ENCODE measurements around the gene ANO1.

Gene ANO1

DNA sequence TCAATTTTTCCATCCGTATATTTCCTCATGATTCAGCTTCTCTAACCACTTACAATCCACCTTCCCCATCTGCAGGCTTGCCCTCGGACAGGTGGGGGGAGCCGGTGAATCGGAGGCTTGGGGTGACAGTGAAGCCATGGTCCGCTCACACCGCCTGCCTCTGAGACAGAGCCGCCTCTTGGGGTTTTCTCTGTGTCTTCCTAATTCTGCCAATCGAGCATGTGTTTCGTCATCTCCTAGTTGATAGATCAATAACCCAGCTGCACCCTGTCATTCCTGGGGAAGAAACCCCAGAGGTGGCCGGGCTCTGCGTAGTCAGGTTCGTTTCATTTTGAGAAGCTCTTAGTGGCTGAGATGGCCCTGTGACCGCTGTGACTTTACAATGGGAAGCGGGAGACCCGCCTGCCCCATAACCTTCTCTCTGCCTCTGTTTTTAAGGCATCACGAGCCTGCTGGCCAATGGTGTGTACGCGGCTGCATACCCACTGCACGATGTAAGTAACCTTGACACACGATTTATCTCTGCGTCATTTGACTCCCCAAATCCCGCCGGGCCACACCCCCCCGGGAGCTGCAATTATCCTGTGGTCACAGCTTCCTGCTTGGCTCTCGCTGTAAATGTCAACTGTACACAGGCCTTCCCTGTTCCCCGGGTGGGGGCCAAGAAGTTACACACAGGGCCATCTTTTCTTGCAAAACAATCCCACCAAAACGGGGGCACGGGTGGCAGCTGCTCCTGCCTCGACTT, 33.3 kb downstream of the ANO1 start:
- in situ Hi-C loops (cut with MboI; ENCODE audit: low sequenced_read_pairs), result no loop called here

DNA sequence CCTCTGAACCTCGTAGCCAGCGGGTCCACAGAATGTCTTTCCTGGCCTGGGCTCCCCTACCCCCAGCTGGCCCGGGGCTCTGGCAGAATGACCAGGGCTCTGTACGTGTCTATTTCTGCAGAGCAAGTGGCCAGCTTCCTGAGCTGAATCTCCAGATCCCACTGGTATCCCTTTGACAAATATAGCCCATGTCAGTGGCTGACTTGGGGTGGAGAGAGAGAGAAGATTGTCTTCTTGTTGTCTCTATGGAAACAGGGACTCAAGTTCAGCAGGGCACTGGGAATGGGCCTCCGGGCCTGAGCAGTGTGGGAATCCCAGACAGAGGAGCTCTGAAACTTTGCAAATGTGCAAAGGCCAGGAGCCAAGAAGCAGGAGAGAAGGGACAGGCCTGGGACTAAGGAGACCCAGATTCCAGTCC, 33.9 kb downstream of the ANO1 start:
- in situ Hi-C loops (cut with MboI; ENCODE audit: low sequenced_read_pairs), result no loop called here

DNA sequence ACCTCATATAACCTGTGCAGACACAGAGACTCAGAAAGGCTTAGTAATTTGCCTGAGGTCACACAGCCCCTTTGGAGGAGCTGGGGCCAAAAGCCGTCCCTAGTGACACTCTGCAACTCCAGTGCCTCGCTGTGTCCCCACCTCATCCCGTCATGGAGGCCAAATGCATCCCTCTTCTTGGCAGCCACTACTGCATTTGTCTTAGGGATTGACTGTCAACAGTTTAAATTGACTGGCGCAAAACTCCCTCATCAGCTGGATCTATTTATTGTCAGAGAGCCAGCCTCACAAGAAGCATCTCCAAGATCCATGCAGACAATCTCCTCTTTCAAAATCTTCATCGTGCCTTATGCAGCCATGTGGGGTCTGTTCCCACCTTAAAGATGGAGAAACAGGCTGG, 35.7 kb downstream of the ANO1 start:
- in situ Hi-C loops (cut with MboI; ENCODE audit: low sequenced_read_pairs), result no loop called here

DNA sequence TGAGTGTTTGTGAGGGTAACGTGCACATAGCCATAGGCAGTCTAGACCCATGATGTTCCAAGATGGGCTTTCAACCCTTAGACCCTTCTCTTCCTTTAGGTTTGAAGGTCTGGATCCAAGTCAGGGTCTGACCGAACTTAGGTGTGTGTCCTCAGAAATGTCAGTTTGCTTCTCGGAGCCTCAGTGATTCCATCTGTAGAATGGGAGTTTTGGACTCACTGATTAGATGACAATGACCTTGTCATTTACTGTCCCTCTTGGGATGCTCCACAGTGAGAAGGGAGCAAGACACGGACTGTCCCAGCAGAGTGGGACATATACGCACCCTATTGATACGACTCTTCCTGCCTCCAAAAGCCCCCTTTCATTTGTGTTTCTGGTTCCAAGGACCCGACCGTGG, 37.7 kb downstream of the ANO1 start:
- in situ Hi-C loops (cut with MboI; ENCODE audit: low sequenced_read_pairs), result no loop called here

DNA sequence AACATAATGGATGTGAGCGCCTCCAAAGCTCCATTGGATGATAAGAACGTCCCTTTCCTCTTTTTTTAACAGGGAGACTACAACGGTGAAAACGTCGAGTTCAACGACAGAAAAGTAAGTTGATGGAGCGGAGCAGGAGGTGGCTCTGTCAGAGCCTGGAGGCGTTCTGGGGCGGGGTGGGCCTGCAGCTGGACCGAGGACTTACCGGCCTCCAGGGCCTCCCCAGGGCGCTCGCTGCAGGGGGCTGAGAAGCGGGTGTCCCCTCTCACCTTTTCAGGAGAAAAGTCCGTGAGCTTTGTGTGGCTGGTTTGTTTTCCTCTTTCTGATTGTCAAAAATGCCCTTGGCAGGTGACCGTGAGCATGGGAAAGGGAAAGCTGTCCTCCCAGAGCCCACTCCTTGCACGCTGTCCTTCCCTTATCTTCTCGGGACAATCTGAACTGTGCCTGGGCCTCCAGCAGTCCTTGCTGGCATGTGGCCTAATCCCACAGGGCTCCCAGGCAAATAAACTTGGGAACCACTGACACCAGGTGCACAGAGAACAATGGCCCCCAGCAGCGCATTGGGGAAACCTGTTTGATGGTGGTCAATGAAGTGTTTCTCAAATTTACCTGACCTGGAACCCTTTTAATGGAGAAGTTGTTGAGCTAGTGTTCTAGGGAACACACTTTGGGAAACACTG, 38.4 kb downstream of the ANO1 start:
- in situ Hi-C loops (cut with MboI; ENCODE audit: low sequenced_read_pairs), result no loop called here

DNA sequence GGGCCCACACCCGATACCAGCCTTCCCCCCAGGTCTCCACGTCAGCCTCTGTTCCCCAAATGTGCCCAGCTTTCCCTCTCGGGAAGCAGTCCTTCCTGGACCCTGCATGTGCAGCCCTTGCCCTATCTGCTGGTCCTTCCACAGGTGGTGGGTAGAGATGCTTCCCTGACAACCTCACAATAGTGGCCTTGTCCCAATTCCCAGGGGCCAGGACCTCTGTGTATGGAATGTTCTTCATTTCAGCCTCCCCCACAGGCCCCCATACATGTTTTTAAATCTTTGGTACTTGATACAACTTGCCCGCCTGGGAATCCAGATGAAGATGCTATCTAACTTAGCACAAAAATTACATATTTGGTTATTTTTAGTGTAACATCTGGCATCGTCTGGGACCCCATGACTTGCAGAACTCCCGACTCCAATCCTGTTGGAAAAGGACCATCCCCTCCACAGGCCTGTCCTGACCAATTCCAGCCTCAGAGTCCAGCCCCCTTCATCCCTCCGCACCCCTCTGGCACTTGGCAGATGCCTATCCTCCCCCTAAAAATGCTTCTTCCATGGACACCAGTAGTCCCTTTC, 39.5 kb downstream of the ANO1 start:
- in situ Hi-C loops (cut with MboI; ENCODE audit: low sequenced_read_pairs), result no loop called here

DNA sequence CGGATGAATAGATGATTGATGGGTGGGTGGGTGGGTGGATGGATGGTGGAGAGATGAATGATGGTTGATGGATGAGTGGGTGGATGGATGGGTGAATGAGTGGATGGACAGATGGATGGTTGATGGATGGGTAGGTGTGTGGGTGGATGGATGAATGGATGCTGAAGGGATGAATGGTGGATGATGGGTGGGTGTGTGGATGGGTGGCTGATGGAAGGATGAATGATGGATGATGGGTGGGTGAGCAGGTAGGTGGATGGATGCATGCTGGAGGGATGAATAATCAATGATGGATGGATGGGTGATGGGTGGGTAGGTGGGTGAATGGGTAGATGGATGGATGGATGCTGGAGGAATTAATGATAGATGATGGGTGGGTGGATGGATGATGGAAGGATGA, 40.5 kb downstream of the ANO1 start:
- in situ Hi-C loops (cut with MboI; ENCODE audit: low sequenced_read_pairs), result no loop called here

DNA sequence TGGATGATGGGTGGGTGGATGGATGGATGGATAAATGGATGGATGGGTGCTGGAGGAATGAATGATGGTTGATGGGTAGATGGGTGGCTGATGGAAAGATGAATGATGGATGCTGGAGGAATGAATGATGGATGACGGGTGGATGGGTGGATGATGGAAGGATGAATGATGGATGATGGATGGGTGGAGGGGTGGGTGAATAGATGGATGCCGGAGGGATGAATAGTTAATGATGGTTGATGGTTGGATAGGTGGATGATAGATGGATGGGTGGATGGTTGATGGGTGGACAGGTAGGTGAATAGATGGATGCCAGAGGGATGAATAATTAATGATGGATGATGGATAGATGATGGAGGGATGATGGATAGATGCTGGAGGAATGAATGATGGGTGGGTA, 41.4 kb downstream of the ANO1 start:
- in situ Hi-C loops (cut with MboI; ENCODE audit: low sequenced_read_pairs), result no loop called here

DNA sequence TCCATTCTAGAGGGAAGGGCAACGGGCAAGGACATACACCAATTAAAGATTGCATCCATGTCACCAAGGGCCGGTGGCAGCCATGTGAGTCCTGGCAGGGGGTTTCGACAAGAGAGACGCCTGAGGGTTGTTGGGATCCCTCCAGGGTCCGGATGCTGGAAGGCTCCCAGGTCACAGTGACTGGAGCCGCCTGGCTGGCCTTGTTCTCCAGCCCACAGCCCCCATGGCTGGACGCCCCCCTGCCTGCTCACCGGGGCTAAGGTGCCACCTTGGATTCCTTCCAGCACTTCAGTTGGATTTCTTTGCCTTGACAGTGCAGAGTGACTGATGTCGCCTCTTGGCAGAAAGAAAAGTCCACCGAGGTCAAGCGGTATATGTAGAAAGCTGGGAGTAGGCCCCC, 42.6 kb downstream of the ANO1 start:
- in situ Hi-C loops (cut with MboI; ENCODE audit: low sequenced_read_pairs), result no loop called here

DNA sequence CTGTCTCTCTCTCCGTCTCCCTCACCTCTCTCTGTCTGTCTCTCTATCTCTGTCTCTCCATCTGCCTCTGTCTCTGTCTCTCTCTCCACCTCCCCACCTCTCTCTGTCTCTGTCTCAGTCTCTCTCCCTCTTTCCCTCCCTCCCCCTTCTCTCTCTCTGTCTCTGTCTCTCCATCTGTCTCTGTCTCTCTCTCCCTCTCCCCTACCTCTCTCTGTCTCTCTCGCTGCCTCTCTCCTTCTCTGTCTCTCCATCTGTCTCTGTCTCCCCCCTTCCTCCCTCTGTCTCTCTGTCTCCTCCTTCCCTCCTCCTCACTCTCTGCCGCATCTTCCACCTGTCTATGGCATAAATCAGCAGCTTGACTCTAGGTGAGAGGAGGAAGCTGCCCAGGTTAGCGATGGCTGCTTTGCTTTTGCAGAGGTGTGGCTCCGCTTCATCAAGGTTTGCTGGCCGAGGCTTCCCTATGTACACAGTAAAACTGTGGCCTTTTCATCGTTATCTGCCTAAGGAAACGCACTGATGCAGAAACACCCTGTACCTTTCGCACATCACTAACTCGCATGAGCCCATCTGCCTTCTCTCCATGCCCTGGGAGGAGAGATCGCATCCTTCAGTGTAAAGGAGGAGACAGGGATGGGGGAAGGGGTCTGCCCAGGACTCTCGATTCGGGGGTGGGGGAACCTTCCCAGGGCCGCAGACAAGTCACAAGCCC, 44.5 kb downstream of the ANO1 start:
- in situ Hi-C loops (cut with MboI; ENCODE audit: low sequenced_read_pairs), result no loop called here

DNA sequence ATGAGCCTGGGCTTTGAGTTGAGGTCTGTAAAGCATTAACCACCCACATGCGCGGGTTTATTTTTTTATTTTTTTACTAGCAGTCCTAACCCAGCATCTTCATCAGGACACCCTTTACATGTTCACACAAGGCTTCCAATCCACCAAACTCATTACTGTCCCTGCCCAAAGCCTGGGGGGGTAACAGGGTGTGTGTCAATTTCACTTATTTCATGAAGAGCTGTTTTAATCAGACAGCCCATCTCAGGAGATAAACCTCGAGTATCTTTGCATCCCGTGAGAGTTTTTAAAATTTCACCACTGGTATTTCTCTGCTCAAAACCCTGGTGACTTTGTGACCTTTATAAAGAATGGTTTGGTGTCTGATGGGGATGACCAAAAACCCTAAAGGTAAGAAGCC, 45.6 kb downstream of the ANO1 start:
- in situ Hi-C loops (cut with MboI; ENCODE audit: low sequenced_read_pairs), result no loop called here

DNA sequence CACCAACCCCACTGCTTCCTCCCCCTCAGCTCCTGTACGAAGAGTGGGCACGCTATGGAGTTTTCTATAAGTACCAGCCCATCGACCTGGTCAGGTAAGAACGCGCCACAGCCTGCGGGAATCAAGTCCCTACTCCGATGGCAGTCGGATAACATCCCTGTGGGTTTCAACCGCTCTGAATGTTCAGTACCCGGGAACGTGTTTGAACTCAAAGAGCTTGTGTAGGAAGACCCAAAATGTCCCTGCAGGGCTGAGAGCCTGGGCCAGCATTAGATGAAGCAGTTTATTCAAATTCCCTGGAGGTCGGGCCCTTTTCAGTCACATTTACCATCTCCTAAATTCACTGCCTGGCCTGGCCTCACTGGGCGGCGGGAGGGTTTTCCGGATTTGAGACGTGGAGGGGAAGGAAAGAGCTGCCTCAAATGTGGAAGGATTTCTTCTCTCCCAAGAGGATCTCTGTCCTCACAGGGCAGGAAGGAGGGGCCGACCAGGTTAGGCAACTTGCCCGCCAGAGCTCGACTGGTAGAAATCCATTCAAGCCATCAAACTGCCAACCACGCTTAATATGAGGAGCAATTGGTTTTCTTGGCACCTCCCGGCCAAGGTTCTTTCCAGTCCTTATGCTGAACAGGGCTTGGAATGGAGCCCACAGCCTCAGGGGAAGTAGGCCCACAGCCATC, 46.3 kb downstream of the ANO1 start:
- in situ Hi-C loops (cut with MboI; ENCODE audit: low sequenced_read_pairs), result no loop called here

DNA sequence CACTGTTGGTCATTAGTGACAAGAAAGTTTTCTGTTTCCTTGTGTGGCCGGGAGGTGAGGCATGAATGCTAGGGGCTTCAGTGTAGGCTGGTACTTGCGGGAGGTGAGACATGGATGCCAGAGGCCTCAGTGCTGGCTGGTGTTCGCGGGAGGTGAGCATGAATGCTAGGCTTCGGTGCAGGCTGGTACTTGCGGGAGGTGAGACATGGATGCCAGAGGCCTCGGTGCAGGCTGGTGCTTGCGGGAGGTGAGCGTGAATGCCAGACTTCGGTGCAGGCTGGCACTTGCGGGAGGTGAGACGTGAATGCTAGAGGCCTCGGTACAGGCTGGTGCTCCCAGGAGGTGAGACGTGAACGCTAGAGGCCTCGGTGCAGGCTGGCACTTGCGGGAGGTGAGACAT, 48.4 kb downstream of the ANO1 start:
- in situ Hi-C loops (cut with MboI; ENCODE audit: low sequenced_read_pairs), result no loop called here

DNA sequence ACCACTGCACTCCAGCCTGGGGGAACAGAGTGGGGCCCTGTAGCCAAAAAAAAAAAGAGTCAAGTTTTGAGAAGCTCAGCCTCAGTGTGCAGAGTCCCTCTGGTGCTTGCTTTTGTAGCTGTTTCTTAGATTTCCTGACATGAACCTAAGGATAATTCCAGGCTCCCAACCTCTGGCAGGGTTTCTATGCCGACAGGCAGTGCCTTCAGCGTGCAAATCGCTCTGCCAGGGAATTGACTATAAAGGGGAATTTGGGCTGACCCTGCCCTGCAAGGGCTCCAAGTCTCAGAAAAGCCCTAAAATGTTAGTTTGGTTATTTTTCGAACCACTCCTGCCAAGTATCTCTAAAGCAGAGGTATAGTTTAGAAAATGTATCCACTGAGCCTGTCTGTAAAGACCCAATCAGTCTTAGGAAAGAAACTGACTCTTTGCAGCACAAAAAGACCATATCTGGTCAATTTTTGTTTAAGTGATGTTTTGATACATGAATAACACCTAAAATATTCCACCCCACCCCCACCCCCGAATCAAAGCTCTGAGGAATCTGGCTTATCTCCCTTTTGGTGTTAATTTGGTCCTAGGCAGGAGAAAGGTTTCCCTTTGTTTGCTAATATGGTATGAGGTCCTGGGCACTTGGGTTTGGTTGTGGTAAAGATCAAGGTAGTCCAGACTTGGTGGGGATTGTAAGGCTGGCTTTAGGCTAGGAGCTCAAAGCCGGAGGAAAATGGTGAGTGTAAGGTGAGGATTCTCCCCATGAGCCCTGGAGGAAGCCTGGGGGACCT, 49.7 kb downstream of the ANO1 start:
- in situ Hi-C loops (cut with MboI; ENCODE audit: low sequenced_read_pairs), result no loop called here

DNA sequence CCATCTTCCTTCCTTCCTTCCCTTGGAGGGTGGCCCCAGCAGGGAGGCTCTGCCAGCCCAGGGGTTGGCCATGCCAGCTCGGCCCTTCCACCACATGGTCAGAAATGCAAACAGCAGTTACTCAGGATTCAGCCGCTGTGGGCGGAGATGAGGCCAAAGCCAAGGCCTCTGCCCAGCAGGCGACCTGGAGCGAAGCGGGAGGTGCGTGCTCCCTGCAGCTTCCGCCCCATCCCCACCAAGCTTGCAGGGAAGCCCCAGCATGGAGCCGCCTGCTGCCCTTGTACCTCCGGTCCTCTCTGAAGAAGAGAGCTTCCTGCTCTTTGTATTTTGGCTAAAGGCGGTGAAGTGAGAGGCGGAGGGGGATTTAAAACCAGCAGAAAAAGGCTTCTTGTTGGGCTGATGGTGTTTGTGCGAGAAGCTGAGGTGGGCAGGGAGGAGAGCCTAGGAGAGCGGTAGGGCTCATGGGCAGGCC, 50.4 kb downstream of the ANO1 start:
- in situ Hi-C loops (cut with MboI; ENCODE audit: low sequenced_read_pairs), result no loop called here

DNA sequence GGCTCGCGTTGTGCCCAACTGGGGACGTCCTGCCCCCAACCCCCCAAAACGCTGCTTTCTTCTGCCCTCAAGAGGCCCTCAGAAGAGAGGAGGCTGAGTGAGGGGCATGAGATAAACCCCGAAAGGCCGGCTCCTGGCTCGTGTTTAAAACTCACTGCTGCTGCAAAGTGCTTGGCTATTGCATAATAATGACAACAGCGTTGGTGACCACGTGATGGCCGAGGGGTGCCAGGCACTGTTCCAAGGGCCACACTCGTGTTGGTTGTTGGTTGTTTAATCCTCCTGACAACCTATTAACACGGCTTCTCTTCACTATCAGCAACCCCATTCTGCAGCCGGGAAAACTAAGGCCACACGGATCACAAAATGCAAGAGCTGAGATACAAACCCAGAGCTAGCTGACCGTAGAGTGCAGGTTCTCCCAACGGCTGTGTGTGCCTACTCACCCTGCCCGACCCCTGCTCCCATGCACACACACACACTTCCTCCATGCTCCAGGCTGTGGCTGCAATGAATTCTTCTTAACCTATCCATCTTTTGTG, 51.0 kb downstream of the ANO1 start:
- in situ Hi-C loops (cut with MboI; ENCODE audit: low sequenced_read_pairs), result no loop called here

DNA sequence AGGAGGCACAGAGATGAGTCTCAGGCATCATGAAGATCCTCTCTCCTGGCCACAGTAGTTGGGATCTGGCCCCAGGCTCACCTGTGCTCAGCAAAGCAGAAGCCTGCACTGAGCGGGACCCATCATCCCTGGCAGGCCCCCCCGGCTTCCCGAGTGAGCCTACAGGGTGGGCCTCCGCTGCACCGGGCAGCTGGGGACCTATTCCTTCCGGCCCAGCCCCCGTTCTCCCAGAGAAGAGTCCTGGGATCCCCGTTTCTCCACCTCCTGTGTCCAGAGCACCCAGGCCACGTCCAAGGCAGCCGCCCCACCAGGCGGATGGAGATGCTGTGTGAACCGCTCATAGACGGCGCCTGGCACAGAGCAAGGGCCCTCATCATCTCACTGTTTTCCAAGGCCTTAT, 52.5 kb downstream of the ANO1 start:
- in situ Hi-C loops (cut with MboI; ENCODE audit: low sequenced_read_pairs), result no loop called here

DNA sequence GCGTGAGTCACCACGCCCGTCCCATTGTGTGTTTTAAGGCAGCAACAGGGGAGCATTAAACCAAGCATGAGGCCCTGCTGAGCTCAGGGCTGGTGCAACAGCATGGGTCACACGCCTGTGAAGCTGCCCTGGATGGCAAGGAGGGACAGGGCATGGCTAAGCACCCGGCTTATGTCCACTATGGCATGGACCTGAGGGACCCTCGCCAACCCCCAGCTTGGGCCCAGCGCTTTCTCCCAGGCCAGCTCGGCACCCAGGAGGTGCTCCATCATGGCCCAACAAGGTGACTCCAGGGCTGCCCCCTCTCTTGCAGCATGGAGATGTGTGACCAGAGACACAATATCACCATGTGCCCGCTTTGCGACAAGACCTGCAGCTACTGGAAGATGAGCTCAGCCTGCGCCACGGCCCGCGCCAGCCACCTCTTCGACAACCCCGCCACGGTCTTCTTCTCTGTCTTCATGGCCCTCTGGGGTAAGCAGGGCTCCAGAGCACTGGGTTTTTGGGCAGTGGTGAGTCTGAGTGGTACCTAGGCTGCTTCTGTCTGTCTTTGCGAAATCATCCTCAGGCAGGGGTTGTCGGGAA, 53.6 kb downstream of the ANO1 start:
- in situ Hi-C loops (cut with MboI; ENCODE audit: low sequenced_read_pairs), result no loop called here

DNA sequence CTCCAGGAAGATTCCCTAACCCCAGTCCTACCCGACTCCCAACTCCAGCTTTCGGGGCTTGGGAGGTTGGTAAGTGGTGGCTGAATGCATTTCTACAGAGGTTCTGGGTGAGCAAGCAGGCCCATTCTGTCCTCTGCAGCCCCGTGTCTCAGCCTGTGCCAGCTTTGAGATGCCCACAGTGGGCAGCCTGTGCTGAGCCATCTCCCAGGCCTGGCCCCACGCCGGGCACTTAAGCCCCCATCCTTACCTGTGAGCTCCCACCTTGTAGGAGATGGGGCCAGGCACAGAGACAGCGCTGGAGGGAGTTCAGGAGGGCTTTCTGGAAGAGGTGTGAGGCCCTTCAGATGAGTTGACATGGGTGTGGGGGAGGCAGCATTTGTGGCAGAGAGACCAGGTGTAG, 54.5 kb downstream of the ANO1 start:
- in situ Hi-C loops (cut with MboI; ENCODE audit: low sequenced_read_pairs), result no loop called here

Data from hTERT RPE-1 (cell line).